OCI-LY3 (cell line): ENCODE data around the gene BIVM.

ENCODE experiments used
- H2AFZ ChIP-seq: fragments of 200-600, 300-600 bp; shearing (Covaris generic); 2 replicates; pipeline ENCODE4 v1.6.0; 2014; ENCODE audit warnings: antibody characterized with exemption, low read depth, low read length
- H3K27ac ChIP-seq: fragments of 200-600, 300-600 bp; sonication (generic); 2 replicates; pipeline ENCODE4 v1.5.1; 2014; ENCODE audit warnings: mild to moderate bottlenecking, low read length, moderate library complexity, mixed read lengths
- H3K27me3 ChIP-seq: fragments of 200-600, 300-600 bp; sonication (generic); 2 replicates; pipeline ENCODE4 v1.6.1; 2014; ENCODE audit warnings: low read depth, low read length, mixed read lengths
- H3K36me3 ChIP-seq: fragments of 200-600, 300-600 bp; sonication (generic); replicated peaks from 2 replicates; pipeline ENCODE3; 2014; ENCODE audit warnings: low read depth, low read length, mixed read lengths
- H3K4me1 ChIP-seq: fragments of 300-600, 200-600 bp; sonication (generic); 2 replicates; pipeline ENCODE4 v1.6.1; 2014; ENCODE audit warnings: low read length, mixed read lengths
- H3K4me2 ChIP-seq: fragments of 200-600, 300-600 bp; sonication (generic); 2 replicates; pipeline ENCODE4 v1.6.1; 2014; ENCODE audit warnings: low read length, mixed read lengths
- H3K4me3 ChIP-seq: fragments of 300-600, 200-600 bp; sonication (generic); 2 replicates; pipeline ENCODE4 v1.5.1; 2014; ENCODE audit warnings: antibody characterized with exemption, mild to moderate bottlenecking, low read length, moderate library complexity
- H3K79me2 ChIP-seq: fragments of 300-600, 200-600 bp; shearing (Covaris generic); 2 replicates; pipeline ENCODE4 v1.6.1; 2014; ENCODE audit warnings: mild to moderate bottlenecking, low read length, mixed read lengths
- H3K9ac ChIP-seq: fragments of 300-600, 200-600 bp; shearing (Covaris generic); 2 replicates; pipeline ENCODE4 v1.6.0; 2014; ENCODE audit warnings: mild to moderate bottlenecking, low read length, moderate library complexity
- H3K9me3 ChIP-seq: fragments of 200-600, 300-600 bp; shearing (Covaris generic); 2 replicates; pipeline ENCODE4 v1.6.1; 2014; ENCODE audit warnings: low read length, mixed read lengths; ENCODE audit not compliant: insufficient read depth
- H4K20me1 ChIP-seq: fragments of 200-600, 300-600 bp; sonication (generic); 2 replicates; pipeline ENCODE4 v1.6.1; 2016; ENCODE audit warnings: low read length, mixed read lengths; ENCODE audit not compliant: insufficient read depth
- EZH2phosphoT487 ChIP-seq: fragments of 200-600 bp; shearing (Covaris generic); IDR thresholded peaks from 2 replicates; pipeline ENCODE4 v1.6.1; 2018; ENCODE audit warnings: antibody characterized with exemption, mixed run types, low read depth
- TF ChIP-seq, protein P1 (sequence below): fragments of 200-600, 300-600 bp; sonication (generic); IDR thresholded peaks from 2 replicates; pipeline ENCODE4 v1.5.1; 2014; ENCODE audit warnings: antibody characterized with exemption, low read length, low read depth

BIVM gene

DNA sequence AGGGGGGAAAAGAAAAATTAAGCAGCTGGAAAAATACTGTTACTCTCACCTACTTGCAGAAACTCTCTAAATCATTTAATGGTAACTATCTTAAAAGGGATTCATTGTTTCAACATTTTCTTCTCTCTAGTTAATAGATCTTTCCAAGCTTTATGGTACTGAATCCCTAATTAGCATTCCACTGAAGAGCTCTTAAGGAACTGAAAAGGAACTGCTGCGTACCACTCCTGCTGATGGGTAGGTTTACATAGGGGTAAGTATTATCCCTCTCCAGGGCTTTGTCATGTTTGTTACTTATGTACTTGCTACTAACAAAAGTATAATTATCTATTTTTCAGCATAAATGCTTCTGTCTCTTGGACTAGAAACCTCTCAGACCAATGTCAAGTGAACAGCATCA, 37.8 kb upstream of the BIVM start:
- no peak overlapping the region for H3K9ac ChIP-seq
- TF ChIP-seq, protein P1, sequence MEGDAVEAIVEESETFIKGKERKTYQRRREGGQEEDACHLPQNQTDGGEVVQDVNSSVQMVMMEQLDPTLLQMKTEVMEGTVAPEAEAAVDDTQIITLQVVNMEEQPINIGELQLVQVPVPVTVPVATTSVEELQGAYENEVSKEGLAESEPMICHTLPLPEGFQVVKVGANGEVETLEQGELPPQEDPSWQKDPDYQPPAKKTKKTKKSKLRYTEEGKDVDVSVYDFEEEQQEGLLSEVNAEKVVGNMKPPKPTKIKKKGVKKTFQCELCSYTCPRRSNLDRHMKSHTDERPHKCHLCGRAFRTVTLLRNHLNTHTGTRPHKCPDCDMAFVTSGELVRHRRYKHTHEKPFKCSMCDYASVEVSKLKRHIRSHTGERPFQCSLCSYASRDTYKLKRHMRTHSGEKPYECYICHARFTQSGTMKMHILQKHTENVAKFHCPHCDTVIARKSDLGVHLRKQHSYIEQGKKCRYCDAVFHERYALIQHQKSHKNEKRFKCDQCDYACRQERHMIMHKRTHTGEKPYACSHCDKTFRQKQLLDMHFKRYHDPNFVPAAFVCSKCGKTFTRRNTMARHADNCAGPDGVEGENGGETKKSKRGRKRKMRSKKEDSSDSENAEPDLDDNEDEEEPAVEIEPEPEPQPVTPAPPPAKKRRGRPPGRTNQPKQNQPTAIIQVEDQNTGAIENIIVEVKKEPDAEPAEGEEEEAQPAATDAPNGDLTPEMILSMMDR = no peak
- no peak for TF ChIP-seq EZH2phosphoT487
- no peaks in the 10 kb centered on the region for H3K4me1 ChIP-seq

DNA sequence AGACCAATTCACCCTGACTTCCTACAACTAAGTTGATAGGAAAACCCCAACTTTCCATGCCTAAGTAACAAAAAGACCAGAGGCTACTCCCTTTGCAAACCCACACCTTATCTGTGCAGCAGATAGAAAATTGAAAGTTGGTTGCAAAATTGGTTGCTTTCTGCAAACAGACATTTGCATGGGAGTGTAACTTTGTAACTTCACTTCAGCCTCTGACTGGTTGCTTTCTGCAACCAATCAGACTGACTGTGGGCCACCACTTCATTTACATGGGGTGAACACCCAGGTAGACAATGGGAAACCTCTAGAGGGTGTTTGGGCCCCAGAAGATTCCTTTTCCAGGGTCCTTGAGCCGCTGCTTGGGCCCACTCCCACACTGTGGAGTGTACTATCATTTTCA, 35.2 kb upstream of the BIVM start:
- no peaks in the 10 kb centered on the region for H3K27me3 ChIP-seq
- no peak for TF ChIP-seq EZH2phosphoT487
- TF ChIP-seq, protein P1 = no peak
- no peak overlapping the region for H3K4me2 ChIP-seq

More for the DNA sequence above, 37.8 kb upstream of the BIVM start:
- H3K9me3 ChIP-seq = no peaks in the 10 kb centered on the region
- H3K27ac ChIP-seq = no peak overlapping the region
- H3K27me3 ChIP-seq = no peaks in the 10 kb centered on the region
- H4K20me1 ChIP-seq = no peaks in the 10 kb centered on the region
- no peaks in the 10 kb centered on the region for H3K79me2 ChIP-seq
- H3K4me2 ChIP-seq = no peak overlapping the region
- no peak overlapping the region for H3K4me3 ChIP-seq
- H3K36me3 ChIP-seq = peaks cover under 1% of the 10 kb centered on the region
- H2AFZ ChIP-seq = no peak overlapping the region

DNA sequence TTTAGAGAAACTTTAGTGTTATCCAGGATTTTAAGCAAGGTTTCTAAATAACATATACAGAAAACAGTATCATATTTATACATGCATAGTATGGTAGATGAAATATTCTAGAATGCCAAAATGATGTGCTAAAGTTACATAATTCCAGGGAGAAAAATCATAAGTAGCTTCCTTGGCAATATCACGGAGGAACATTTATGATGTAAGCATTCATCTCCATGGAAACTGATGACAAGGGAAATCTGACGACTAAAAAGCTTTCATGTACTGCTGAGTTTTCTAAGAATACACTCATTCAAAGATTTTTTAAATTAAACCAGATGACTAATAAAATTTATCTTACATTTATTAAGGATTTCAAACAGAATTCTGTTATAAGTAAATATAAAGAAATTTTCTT, 30.0 kb upstream of the BIVM start:
- H3K9me3 ChIP-seq = no peaks in the 10 kb centered on the region
- no peak overlapping the region for H2AFZ ChIP-seq
- H3K27ac ChIP-seq = no peak overlapping the region

More for the DNA sequence above, 35.2 kb upstream of the BIVM start:
- H3K36me3 ChIP-seq = peaks cover 9% of the 10 kb centered on the region
- H2AFZ ChIP-seq = no peak overlapping the region
- no peak overlapping the region for H3K27ac ChIP-seq
- no peak overlapping the region for H3K9ac ChIP-seq
- H3K4me1 ChIP-seq = no peaks in the 10 kb centered on the region
- no peaks in the 10 kb centered on the region for H3K79me2 ChIP-seq
- no peaks in the 10 kb centered on the region for H4K20me1 ChIP-seq
- no peaks in the 10 kb centered on the region for H3K9me3 ChIP-seq
- H3K4me3 ChIP-seq = no peak overlapping the region

DNA sequence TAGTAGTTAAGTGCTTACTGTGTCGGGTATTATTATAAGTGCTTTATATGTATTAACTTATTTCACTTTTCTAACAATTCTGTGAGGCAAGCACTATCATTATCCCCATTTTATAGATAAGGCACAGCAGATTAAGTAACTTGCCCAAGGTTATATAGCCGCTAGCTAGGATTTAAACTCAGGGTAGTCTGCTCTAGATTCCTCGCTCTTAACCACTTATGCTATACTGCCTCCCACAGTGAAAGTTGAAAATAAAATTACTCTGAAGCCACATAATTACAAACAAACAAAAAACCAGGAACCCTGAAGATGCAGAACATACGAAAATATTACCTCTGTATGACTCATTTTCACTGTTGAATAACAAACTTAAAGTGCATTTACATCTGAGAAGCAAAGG, 29.2 kb upstream of the BIVM start:
- Histone ChIP-seq H4K20me1 (0 out of 2 replicates have a peak, but pooled peaks cover 5% of the 10 kb centered on the region), H3K27me3 (no peaks in the 10 kb centered on the region), H2AFZ (no peak overlapping the region), H3K9ac (no peak overlapping the region), H3K4me2 (no peak overlapping the region), H3K36me3 (peaks cover 12% of the 10 kb centered on the region), H3K27ac (no peak overlapping the region), H3K9me3 (no peaks in the 10 kb centered on the region), H3K79me2 (peaks cover 22% of the 10 kb centered on the region), H3K4me3 (no peak overlapping the region), H3K4me1 (peaks cover 22% of the 10 kb centered on the region)
- TF ChIP-seq, protein P1 = 0 out of 2 replicates have a peak, but pooled peaks have one; percentile 6
- no peak for TF ChIP-seq EZH2phosphoT487

More for the DNA sequence above, 30.0 kb upstream of the BIVM start:
- peaks cover 12% of the 10 kb centered on the region for H3K36me3 ChIP-seq
- H3K4me2 ChIP-seq = no peak overlapping the region
- H3K4me3 ChIP-seq = no peak overlapping the region
- H4K20me1 ChIP-seq = 0 out of 2 replicates have a peak, but pooled peaks cover 5% of the 10 kb centered on the region
- no peaks in the 10 kb centered on the region for H3K27me3 ChIP-seq
- H3K4me1 ChIP-seq = peaks cover 18% of the 10 kb centered on the region
- no peak overlapping the region for H3K9ac ChIP-seq
- TF ChIP-seq, protein P1 = no peak
- peaks cover 22% of the 10 kb centered on the region for H3K79me2 ChIP-seq
